Fibroblast of mammary gland (primary cell): ENCODE measurements around the gene THAP5.

Source experiments
- DNase-seq: peaks from one replicate; pipeline ENCODE4 v3.0.0-alpha.2; 2010; ENCODE audit warnings: low read depth
- H3K4me3 ChIP-seq: 2 replicates; pipeline ENCODE4 v1.5.1; 2011; ENCODE audit warnings: low read depth, mild to moderate bottlenecking, low read length, moderate library complexity; ENCODE audit not compliant: control insufficient read depth
- TF ChIP-seq, protein P1 (sequence below): conservative IDR thresholded peaks from 2 replicates; pipeline ENCODE4 v1.5.1; 2011; ENCODE audit warnings: low read depth, low read length, inconsistent platforms; ENCODE audit not compliant: control insufficient read depth, insufficient read depth

Gene THAP5

DNA sequence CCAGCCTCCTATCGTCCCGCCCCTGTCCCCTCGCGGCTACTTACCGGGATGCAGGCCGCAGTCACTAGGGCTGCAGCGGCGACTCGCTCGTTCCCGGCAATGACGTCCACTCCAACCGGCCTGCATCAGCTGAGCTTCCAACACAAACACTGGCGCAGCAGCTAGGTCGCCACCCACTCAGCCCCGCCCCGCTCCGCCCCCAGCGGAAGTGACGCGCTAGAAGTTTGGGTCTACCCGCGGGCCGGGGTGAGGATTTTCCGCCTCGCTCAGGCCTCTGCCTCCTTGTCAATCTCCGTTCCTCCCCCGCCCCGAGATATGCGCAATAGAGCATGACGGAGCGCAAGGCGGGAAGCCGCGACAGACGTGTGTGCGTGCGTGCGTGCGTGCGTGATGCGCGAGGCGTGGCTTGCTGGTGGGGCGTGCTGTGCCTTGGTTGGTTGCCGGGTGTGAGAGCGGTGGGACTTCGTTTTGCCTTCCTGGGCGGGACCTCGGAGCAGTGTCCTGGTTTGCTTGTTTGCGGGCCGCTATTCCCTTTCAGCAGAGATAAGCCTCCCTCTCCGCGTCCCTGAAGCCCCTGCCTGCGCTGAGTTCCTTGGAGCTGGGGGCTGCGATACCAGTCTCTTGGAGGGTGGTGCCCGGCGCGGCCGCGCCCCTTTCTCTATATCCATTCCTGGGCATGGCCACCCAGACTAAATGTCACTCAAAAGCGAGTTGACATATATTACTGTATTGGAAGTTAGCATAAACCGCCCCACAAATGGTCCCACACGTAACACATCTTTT, 43.3 kb downstream of the THAP5 start, which contains the start of gene PNPLA8:
PNPLA8 (minus strand) TSS at position 151 of the 783 bp plus-strand sequence. CDS start 10,644 bp downstream, outside the sequence.
- TF ChIP-seq, protein P1, sequence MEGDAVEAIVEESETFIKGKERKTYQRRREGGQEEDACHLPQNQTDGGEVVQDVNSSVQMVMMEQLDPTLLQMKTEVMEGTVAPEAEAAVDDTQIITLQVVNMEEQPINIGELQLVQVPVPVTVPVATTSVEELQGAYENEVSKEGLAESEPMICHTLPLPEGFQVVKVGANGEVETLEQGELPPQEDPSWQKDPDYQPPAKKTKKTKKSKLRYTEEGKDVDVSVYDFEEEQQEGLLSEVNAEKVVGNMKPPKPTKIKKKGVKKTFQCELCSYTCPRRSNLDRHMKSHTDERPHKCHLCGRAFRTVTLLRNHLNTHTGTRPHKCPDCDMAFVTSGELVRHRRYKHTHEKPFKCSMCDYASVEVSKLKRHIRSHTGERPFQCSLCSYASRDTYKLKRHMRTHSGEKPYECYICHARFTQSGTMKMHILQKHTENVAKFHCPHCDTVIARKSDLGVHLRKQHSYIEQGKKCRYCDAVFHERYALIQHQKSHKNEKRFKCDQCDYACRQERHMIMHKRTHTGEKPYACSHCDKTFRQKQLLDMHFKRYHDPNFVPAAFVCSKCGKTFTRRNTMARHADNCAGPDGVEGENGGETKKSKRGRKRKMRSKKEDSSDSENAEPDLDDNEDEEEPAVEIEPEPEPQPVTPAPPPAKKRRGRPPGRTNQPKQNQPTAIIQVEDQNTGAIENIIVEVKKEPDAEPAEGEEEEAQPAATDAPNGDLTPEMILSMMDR = no peak
- peak; percentile 99 for DNase-seq
- peak within 1 kb of the TSS; percentile 81 for H3K4me3 ChIP-seq

DNA sequence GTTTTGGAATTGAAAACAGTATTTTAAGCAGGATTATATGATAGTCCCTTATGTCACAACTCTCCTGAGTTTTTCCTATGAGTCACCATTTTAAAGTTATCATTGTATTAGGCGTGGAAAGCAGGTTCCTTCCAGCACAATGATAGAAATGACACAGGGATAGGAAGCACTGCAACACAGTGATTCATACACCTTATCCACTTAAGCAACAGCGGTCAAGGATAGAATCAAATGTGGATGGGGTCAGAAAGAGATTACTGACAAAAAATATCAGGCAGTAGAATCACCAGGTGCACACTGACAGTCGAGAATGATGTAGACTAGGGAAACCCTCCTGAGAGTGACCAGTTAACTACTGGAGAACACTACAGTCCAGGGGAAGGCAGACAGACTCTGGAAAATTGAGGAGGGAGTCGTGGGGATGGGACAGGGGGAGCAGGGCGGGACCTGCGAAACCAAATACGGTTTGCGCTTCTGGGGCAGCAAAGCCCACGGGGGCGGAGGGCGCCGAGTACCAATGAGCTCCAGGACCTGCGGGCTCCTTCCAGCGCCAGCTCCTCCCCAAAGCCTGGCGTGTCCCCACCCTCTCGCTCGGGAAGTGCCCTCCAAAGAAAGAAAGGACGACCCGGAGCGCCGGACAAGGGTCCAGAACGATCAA, 44.0 kb downstream of the THAP5 start:
- peak overlapping the region; percentile 81 for H3K4me3 ChIP-seq
- TF ChIP-seq, protein P1 = no peak
- peak; percentile 87 for DNase-seq

DNA sequence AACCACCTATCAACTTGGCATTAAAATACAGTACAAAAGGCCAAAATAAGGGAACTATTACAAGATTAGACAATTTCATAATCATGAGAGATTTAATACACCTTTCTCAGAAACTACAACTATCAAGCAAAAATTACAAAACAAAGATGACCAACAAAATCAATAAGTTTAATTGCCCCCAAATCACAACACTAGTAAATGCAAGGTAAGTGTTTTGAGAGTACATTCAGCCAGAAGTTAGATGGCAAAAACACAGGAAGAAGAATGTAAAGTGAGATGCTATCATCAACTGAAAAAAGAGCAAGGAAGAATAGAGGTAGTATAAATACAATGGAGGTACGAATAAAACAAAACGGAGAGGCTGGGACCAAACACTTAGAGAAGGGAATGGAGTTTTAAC, 46.7 kb downstream of the THAP5 start:
- DNase-seq = no peak
- TF ChIP-seq, protein P1 = no peak
- H3K4me3 ChIP-seq = no peak overlapping the region

GRCh38 chr7:108517951-108518350, 51.6 kb downstream of the THAP5 start:
- no peak overlapping the region for H3K4me3 ChIP-seq
- DNase-seq = no peak
- TF ChIP-seq, protein P1 = no peak

DNA sequence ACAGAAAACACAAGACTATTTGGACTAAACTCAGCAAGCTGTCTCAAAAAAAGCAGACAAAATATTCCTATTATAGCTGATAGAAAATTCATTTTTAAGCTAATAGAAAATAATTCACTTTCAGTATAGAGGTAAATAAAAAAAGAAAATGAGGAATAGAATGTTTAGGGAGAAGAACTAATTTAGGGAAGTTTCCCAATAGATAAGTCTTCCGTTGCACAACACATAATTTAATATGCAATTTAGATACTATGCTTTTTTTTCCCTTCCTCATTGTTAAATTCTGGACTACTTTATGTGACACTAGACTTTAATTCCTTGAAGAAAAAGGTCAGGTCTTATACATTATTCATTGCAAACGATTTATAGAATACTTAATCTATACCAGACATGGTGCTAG, 53.9 kb downstream of the THAP5 start:
- DNase-seq = no peak
- H3K4me3 ChIP-seq = no peak overlapping the region
- TF ChIP-seq, protein P1 = no peak

DNA sequence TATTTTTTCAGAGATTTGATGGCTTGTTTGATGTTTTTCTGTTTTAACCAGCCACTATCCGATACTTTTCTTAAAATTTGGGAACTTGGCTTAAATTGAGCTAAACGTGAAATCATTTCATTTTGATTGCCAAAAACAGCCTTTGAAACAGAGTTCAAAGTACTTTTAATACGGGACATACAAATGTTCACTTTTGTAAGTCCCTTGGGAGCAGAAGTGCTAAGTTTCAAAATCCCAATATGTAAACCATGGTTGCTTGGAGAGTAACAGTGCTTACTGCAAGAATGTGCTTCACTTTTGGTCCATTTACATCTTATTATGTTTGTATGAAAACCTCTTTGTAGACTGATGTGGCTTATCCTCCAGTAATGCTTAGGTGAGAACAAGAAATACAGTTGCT, 54.5 kb downstream of the THAP5 start:
- peak; percentile 33 for DNase-seq
- TF ChIP-seq, protein P1 = no peak
- no peak overlapping the region for H3K4me3 ChIP-seq
